GM19035 (cell line): ENCODE results near the gene P2RY4.
"Not testable (repeated sequence)": the region's sequence is repeated elsewhere in the genome, so short reads cannot be mapped to it uniquely, and the experiment has no call there.

Source experiments
- ATAC-seq: cut with Tn5 transposase; IDR thresholded peaks from one replicate; pipeline ENCODE4 v1.9.1; 2021; ENCODE audit not compliant: unreplicated experiment

Gene P2RY4

GRCh38 chrX:70244881-70245280 lies 15.1 kb downstream of the P2RY4 start:
- no peak for ATAC-seq

- not testable (repeated sequence) for ATAC-seq
Measured at GRCh38 chrX:70243601-70244000, 16.4 kb downstream of the P2RY4 start.

GRCh38 chrX:70241501-70241900 lies 18.5 kb downstream of the P2RY4 start:
- no peak for ATAC-seq

- no peak for ATAC-seq
Measured at GRCh38 chrX:70240751-70241150, 19.3 kb downstream of the P2RY4 start.

- ATAC-seq, result no peak
Measured at GRCh38 chrX:70234355-70234754, 25.6 kb downstream of the P2RY4 start, which contains the start of gene AWAT1. TSS of gene AWAT1 (plus strand) at chrX:70234655. CDS start at chrX:70234696, 41 bp downstream.

- ATAC-seq, result no peak
Measured at GRCh38 chrX:70231666-70232065, 28.3 kb downstream of the P2RY4 start.

GRCh38 chrX:70226687-70227086 lies 33.3 kb downstream of the P2RY4 start:
- no peak for ATAC-seq

- ATAC-seq, result no peak
Measured at GRCh38 chrX:70226048-70226447, 34.0 kb downstream of the P2RY4 start.

GRCh38 chrX:70219938-70220764 lies 39.9 kb downstream of the P2RY4 start:
- ATAC-seq, result no peak

GRCh38 chrX:70209570-70209969 lies 50.4 kb downstream of the P2RY4 start:
- ATAC-seq, result not testable (repeated sequence)

GRCh38 chrX:70208479-70208878 lies 51.5 kb downstream of the P2RY4 start:
- ATAC-seq, result no peak
